ENCODE measurements around the gene OR6C6.

Gene OR6C6

GRCh38 chr12:55250944-55251343, 45.4 kb downstream of the OR6C6 start:
- no peak overlapping the region for H3K27ac ChIP-seq (ENCODE audit: low read depth, low read length)

GRCh38 chr12:55246159-55246558, 50.2 kb downstream of the OR6C6 start:
- Histone ChIP-seq H3K9ac (ENCODE audit: low read length in 5 of 5) (no peak overlapping the region), H3K27ac (ENCODE audit: low read depth, low read length) (no peak overlapping the region), H3K4me3 (ENCODE audit: low read depth in 1 of 5, low read length in 5 of 5) (no peak overlapping the region), H3K4me1 (ENCODE audit: control insufficient read depth in 5 of 5, insufficient read depth in 5 of 5, low read length in 5 of 5) (no peaks in the 10 kb centered on the region), H3K36me3 (ENCODE audit: control insufficient read depth in 5 of 5, insufficient read depth in 5 of 5, low read length in 5 of 5) (no peaks in the 10 kb centered on the region), H3K9me3 (ENCODE audit: control insufficient read depth in 5 of 5, low read length in 5 of 5) (no peaks in the 10 kb centered on the region), H3K27me3 (ENCODE audit: control insufficient read depth in 5 of 5, insufficient read depth in 4 of 5, low read length in 5 of 5) (no peaks in the 10 kb centered on the region)

More at GRCh38 chr12:55250944-55251343, 45.4 kb downstream of the OR6C6 start:
- H3K9me3 ChIP-seq (ENCODE audit: control insufficient read depth in 5 of 5, low read length in 5 of 5): no peaks in the 10 kb centered on the region
- no peak overlapping the region for H3K9ac ChIP-seq (ENCODE audit: low read length in 5 of 5)
- H3K4me3 ChIP-seq (ENCODE audit: low read depth in 1 of 5, low read length in 5 of 5): no peak overlapping the region
- H3K4me1 ChIP-seq (ENCODE audit: control insufficient read depth in 5 of 5, insufficient read depth in 5 of 5, low read length in 5 of 5): no peaks in the 10 kb centered on the region
- no peaks in the 10 kb centered on the region for H3K36me3 ChIP-seq (ENCODE audit: control insufficient read depth in 5 of 5, insufficient read depth in 5 of 5, low read length in 5 of 5)
- H3K27me3 ChIP-seq (ENCODE audit: control insufficient read depth in 5 of 5, insufficient read depth in 4 of 5, low read length in 5 of 5): no peaks in the 10 kb centered on the region

- no peak within 1 kb of the TSS for H3K4me3 ChIP-seq (ENCODE audit: low read depth in 1 of 5, low read length in 5 of 5)
- H3K4me1 ChIP-seq (ENCODE audit: control insufficient read depth in 5 of 5, insufficient read depth in 5 of 5, low read length in 5 of 5): no peaks in the 10 kb centered on the region
- H3K9ac ChIP-seq (ENCODE audit: low read length in 5 of 5): no peak within 1 kb of the TSS
- no peaks in the 10 kb centered on the region for H3K27me3 ChIP-seq (ENCODE audit: control insufficient read depth in 5 of 5, insufficient read depth in 4 of 5, low read length in 5 of 5)
- H3K27ac ChIP-seq (ENCODE audit: low read depth, low read length): no peak within 1 kb of the TSS
- H3K36me3 ChIP-seq (ENCODE audit: control insufficient read depth in 5 of 5, insufficient read depth in 5 of 5, low read length in 5 of 5): no peaks in the 10 kb centered on the region
- no peaks in the 10 kb centered on the region for H3K9me3 ChIP-seq (ENCODE audit: control insufficient read depth in 5 of 5, low read length in 5 of 5)
Measured at GRCh38 chr12:55244309-55244708, 52.1 kb downstream of the OR6C6 start, which contains the start of gene OR6C74. Gene OR6C74, plus strand, starts transcription at chr12:55244609. Its CDS starts 2,679 bp downstream, at chr12:55247288.
